Activated naive CD8-positive, alpha-beta T cell treated with anti-CD3 and anti-CD28 coated beads, Interleukin-2, amount 50 U/mL, for 24 hours (primary cell): ENCODE results near the gene MAFB.

ENCODE experiments used
- ATAC-seq: fragments of 150-1000 bp; cut with Tn5 transposase; one replicate; pipeline ENCODE4 v1.10.0; 2021
- DNase-seq: peaks from one replicate; pipeline ENCODE4 v3.0.0; 2021
- H3K27ac Mint-ChIP-seq: one replicate; pipeline ENCODE4 v1.8.0; 2021; ENCODE audit warnings: mild to moderate bottlenecking, mixed read lengths
- H3K27me3 Mint-ChIP-seq: one replicate; pipeline ENCODE4 v1.8.0; 2021; ENCODE audit warnings: mixed read lengths
- H3K36me3 Mint-ChIP-seq: one replicate; pipeline ENCODE4 v1.8.0; 2021; ENCODE audit warnings: low read depth, mixed read lengths
- H3K4me1 Mint-ChIP-seq: one replicate; pipeline ENCODE4 v1.8.0; 2021; ENCODE audit warnings: mixed read lengths
- H3K4me3 Mint-ChIP-seq: one replicate; pipeline ENCODE4 v1.8.0; 2021; ENCODE audit warnings: mild to moderate bottlenecking, moderate library complexity, mixed read lengths
- H3K9me3 Mint-ChIP-seq: one replicate; pipeline ENCODE4 v1.8.0; 2021; ENCODE audit warnings: mixed read lengths

The MAFB gene

DNA sequence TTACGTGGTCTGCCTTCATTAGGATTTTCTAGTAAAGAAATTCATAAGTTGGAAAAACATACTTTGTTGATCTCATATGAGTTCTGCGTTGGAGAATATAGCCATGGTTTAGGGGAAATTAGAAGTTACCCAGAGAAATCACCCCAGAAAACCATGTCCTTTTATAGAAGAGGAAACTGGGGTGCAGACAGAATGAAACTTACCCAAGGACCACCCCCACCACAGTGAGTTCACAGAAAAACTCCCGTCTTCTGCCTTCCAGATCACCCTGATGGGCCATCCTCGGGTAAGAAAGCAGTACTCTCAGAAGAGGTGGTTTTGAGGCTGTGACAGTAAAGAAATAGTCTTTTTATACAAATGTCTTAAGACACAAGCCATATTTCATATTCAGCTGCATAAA, 25.1 kb upstream of the MAFB start:
- ATAC-seq, result no peak
- no peak overlapping the region for H3K27ac Mint-ChIP-seq

DNA sequence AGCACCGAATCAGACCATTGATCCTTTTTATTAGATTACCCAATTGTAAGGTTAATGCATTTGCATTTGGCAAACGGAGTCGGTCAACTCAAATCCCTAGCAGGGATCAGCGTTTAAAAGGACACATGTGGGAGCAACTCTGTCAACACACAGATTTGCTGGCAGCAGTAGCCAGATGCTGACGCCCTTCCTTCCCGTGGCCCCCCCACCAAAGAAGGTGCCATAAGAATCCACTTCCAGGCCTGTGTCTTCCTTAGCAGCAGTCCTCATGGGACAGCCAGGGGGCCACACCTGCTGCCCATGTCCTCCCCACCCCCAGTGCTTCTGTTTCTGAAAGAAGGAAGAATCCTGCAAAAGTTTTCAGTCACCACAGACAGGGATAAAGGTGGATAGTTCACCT, 24.5 kb upstream of the MAFB start:
- ATAC-seq (no peak), DNase-seq (no peak)
- no peak overlapping the region for H3K4me3 Mint-ChIP-seq
- no peaks in the 10 kb centered on the region for H3K36me3 Mint-ChIP-seq
- no peak overlapping the region for H3K27ac Mint-ChIP-seq
- H3K27me3 Mint-ChIP-seq, result no peaks in the 10 kb centered on the region
- H3K4me1 Mint-ChIP-seq, result no peaks in the 10 kb centered on the region
- H3K9me3 Mint-ChIP-seq, result no peaks in the 10 kb centered on the region

More for the DNA sequence above, 25.1 kb upstream of the MAFB start:
- H3K9me3 Mint-ChIP-seq, result no peaks in the 10 kb centered on the region
- H3K4me3 Mint-ChIP-seq, result no peak overlapping the region
- peaks cover 2% of the 10 kb centered on the region for H3K27me3 Mint-ChIP-seq
- DNase-seq, result no peak
- no peaks in the 10 kb centered on the region for H3K4me1 Mint-ChIP-seq
- H3K36me3 Mint-ChIP-seq, result no peaks in the 10 kb centered on the region

DNA sequence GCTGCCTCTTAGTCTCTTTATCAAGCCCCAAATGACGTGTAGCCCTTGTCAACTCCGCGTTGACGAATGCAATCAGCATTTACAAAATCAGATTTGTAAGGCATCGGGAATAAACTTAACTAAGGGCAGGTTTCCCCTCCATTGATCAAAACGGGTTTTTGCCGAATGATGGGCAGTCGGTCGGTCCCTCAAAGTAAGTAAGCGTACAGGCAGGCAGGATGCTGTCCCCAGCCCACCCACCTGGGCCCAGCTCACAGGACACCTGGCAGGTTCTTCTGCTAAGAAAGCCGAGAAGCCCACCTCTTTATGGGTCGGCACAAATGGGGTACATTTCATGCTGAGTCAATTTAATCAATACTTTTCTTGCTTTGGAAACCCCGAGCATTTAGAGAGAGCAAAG, 22.0 kb upstream of the MAFB start:
- no peaks in the 10 kb centered on the region for H3K4me1 Mint-ChIP-seq
- ATAC-seq, result no peak
- no peak overlapping the region for H3K27ac Mint-ChIP-seq
- H3K9me3 Mint-ChIP-seq, result no peaks in the 10 kb centered on the region
- H3K4me3 Mint-ChIP-seq, result no peak overlapping the region
- no peaks in the 10 kb centered on the region for H3K36me3 Mint-ChIP-seq
- no peaks in the 10 kb centered on the region for H3K27me3 Mint-ChIP-seq
- no peak for DNase-seq

DNA sequence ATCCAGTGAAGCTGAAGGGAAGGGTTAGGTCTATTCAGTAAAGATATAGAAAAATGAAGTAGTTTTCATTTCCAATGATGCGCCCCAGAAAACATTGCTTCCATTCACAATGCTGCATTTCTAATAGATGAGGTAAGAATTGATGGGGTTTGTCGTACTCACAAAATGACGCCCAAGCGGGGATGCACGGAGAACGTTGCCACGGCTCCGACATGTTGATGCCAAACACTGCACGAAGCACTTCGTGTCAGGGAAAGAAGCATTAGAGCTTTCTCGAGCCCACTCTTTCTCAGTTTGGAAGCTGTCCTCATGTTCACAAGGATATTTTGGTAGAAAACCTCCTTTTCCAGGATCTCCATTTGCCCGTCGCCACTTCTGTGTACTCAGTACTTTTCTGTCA, 21.6 kb upstream of the MAFB start:
- no peak overlapping the region for H3K4me3 Mint-ChIP-seq

DNA sequence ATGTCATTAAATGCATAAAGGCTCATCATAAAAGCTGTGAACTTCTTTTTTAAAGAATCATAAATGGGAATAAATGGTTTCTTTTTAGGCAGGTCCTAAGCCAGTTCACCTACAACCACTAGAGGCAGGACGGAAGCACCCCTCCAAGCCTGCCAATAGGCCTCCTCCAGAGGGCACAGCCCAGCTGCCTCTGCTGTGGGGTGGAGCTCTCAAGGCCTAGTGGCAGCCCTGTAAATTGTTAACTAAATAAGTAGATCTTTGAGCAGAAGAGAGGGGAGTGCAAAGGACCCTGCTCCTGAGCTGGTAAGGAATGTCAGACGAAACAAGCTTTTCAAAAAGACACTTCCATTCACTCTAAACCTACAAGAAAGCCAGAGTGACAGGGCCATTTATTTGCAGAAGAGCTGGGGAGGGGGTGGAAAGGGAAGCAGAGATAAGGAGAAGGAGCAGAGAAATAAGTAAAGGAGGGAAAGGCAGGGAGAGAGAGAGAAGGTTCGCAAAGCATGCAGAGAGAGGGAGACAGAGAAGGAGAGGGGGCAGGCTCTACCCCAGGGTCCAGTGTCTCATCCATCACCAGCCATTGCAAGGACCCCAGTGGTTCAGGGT, 18.0 kb upstream of the MAFB start:
- no peak overlapping the region for H3K27ac Mint-ChIP-seq
- H3K36me3 Mint-ChIP-seq, result no peaks in the 10 kb centered on the region
- no peak overlapping the region for H3K4me3 Mint-ChIP-seq
- no peaks in the 10 kb centered on the region for H3K9me3 Mint-ChIP-seq
- ATAC-seq (no peak), DNase-seq (no peak)
- H3K27me3 Mint-ChIP-seq, result no peaks in the 10 kb centered on the region
- no peaks in the 10 kb centered on the region for H3K4me1 Mint-ChIP-seq

More for the DNA sequence above, 21.6 kb upstream of the MAFB start:
- Mint-ChIP-seq H3K36me3 (no peaks in the 10 kb centered on the region), H3K4me1 (no peaks in the 10 kb centered on the region), H3K27ac (no peak overlapping the region), H3K9me3 (no peaks in the 10 kb centered on the region), H3K27me3 (no peaks in the 10 kb centered on the region)
- ATAC-seq (no peak), DNase-seq (no peak)

DNA sequence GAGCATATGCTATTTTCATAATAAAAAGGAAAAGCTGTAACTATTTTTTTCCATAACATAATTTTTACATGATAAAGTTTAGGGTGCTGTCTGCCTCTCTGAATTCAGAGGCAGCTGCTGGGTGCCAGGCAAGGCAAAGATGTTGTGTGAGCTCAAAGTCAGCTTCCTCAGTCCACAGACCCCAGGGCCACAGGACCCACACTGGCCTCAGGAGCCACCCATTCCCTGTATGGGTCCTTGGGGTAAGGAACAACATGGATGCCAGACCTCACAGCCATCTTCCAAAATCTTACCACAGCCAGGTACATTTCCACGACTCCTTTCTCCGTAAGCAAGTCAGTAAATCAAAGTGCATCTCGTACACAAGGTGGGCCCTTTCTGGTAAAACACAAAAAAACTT, 16.4 kb upstream of the MAFB start:
- Mint-ChIP-seq H3K4me3 (no peak overlapping the region), H3K4me1 (no peaks in the 10 kb centered on the region), H3K9me3 (no peaks in the 10 kb centered on the region), H3K27ac (no peak overlapping the region), H3K27me3 (no peaks in the 10 kb centered on the region), H3K36me3 (no peaks in the 10 kb centered on the region)
- DNase-seq, result no peak
- no peak for ATAC-seq

DNA sequence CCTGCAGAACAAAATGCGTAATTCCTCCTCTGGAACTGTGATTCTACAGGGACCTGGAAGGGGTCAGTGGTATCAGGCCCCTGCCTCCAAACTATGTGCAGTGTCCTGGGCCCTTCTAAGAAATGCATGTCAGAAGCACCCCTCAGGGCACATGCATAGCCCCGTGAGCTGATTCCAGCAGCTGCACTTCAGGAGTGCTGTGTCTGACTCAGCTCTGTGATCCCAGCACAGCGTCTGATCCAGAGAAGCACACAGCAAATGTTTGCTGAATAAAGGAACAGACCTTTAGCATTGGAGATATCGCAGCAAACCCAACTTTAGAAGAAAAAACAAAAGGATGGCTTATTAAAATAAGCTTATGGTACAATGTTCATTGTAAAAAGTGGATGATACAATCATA, 15.8 kb upstream of the MAFB start:
- no peak for ATAC-seq
- H3K4me3 Mint-ChIP-seq, result no peak overlapping the region
- no peaks in the 10 kb centered on the region for H3K4me1 Mint-ChIP-seq
- H3K9me3 Mint-ChIP-seq, result no peaks in the 10 kb centered on the region
- H3K27me3 Mint-ChIP-seq, result no peaks in the 10 kb centered on the region
- no peaks in the 10 kb centered on the region for H3K36me3 Mint-ChIP-seq
- H3K27ac Mint-ChIP-seq, result no peak overlapping the region
- DNase-seq, result no peak

DNA sequence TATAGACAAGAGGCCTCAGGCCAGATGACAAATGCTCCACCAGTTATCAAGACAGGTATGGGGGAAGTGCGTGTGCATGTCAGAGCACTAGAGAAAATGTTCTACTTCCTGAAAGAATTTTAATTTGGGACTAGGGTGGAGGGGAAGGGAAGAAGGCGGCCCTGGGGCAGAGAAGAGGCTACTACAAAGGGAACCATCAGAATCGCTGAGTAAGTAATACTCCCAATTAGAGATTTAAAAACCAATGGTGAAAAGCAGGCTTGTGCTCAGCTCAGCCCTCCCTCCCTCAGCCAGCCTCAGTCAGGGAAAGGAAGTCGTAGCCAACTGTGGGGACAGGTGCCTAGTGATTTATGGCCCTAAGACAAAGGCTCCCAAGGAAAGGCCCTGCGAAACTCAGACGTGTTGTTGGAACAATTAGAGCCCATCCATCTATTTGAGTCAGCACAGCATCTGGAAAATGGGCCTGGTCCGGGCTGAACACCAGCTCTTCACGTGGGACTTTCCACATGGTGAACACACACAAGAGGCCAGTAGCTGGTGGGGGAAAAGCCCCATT, 15.0 kb upstream of the MAFB start:
- Mint-ChIP-seq H3K27me3 (no peaks in the 10 kb centered on the region), H3K27ac (no peak overlapping the region), H3K4me1 (no peaks in the 10 kb centered on the region), H3K4me3 (no peak overlapping the region), H3K9me3 (no peaks in the 10 kb centered on the region), H3K36me3 (no peaks in the 10 kb centered on the region)
- ATAC-seq (no peak), DNase-seq (no peak)

DNA sequence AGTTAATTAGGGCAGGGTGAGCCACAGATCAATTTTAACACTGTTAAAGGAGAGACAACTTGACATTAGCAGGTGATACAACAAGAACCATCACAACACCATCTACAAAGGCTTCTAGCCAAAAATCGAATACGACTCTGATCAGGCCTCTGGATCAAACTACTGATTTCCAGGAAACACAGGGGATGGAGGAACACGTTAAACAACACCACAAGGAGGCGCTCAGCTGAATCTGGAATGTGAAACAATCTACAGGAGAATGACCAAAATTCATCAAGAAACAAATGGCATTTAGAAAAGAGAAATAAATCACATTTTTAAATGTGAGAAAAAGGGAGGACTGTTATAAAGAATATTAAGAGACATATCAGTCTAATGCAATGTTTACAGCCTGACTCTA, 13.5 kb upstream of the MAFB start:
- Mint-ChIP-seq H3K27ac (no peak overlapping the region), H3K36me3 (no peaks in the 10 kb centered on the region), H3K4me1 (no peaks in the 10 kb centered on the region), H3K4me3 (no peak overlapping the region), H3K27me3 (peaks cover 5% of the 10 kb centered on the region), H3K9me3 (no peaks in the 10 kb centered on the region)
- DNase-seq, result no peak
- no peak for ATAC-seq

DNA sequence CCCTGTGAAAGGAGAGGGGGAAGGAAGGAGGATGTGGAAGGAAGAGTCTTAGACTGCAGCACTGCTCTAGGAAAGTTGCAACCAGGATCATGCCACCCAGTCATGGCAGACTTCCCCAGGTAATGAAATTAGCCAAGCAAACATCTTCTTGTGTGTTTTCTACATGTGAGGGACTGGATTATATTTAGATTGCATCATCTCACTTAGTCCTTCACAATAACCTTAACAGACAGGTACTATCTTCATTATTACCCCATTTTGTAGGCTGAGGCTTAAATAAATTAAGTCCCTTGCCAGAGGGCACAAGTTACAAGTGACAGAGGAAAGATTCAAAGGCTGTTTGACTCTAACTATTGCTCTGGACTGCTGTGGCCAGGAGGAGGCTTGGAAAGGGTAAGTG, 9.7 kb upstream of the MAFB start:
- peaks cover 35% of the 10 kb centered on the region for H3K27me3 Mint-ChIP-seq
- no peaks in the 10 kb centered on the region for H3K36me3 Mint-ChIP-seq
- no peaks in the 10 kb centered on the region for H3K4me1 Mint-ChIP-seq
- H3K27ac Mint-ChIP-seq, result no peak overlapping the region
- no peaks in the 10 kb centered on the region for H3K9me3 Mint-ChIP-seq
- DNase-seq (no peak), ATAC-seq (no peak)
- no peak overlapping the region for H3K4me3 Mint-ChIP-seq

DNA sequence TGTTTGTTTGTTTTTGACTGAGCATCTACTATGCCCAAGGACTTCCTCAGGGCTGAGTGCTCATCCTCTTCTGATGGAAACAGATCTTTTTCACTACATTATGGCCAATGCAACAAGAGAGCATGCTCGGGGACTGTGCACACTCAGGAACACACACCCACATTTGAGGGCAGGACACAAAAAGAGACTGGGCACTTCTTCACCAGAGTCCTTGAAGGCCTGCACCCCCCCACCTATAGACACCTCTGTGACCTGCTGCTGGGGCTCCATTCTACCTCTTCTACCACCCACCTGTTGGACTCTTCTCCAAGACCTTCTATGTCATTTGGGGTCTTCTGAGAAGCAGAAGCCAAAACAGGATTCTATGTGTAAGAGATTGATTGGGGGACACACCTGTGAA, 9.2 kb upstream of the MAFB start:
- Mint-ChIP-seq H3K9me3 (no peaks in the 10 kb centered on the region), H3K4me1 (no peaks in the 10 kb centered on the region), H3K27ac (no peak overlapping the region), H3K4me3 (no peak overlapping the region), H3K27me3 (peaks cover 40% of the 10 kb centered on the region), H3K36me3 (no peaks in the 10 kb centered on the region)
- no peak for DNase-seq
- ATAC-seq, result no peak

DNA sequence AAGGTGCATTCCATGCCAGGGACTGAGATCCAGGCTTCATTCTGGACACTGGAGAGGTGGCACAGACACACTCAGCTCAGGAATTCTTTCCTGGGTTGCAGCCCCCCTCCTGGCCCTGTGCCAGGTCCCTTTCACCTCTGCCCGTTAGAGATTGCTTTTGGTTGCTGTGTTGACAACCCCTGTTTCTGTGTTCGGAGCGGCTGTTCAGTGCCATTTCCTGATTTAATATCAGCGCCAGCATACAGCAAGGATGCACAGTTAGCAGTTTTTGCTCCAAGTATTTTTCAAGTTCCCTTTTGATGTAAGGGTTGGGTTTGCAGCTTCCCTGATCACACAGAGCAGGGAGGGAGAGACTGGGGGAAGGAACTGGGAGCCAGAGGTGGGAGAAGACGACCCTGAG, 8.5 kb upstream of the MAFB start:
- Mint-ChIP-seq H3K27me3 (peaks cover 46% of the 10 kb centered on the region), H3K4me3 (no peak overlapping the region), H3K27ac (no peak overlapping the region), H3K4me1 (no peaks in the 10 kb centered on the region), H3K36me3 (no peaks in the 10 kb centered on the region), H3K9me3 (no peaks in the 10 kb centered on the region)
- ATAC-seq, result no peak
- no peak for DNase-seq

DNA sequence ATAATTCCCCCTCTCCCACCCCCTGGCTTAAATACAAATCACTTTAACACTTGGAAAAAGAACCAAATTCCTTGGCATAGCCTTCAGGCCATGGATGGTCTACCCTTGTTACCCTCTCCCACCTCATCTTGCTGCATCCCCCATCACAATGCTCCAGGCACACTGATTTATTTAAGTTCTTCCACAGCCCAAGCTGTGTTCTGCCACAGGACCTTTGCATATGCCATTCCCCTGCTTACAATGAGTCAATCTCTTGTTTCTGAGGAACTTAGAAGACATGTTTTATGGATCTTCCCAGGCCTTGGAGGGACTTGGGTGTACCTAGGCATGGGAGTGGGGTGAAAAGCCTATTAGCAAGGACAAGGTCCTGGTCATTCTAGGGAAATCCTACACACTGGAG, 6.2 kb upstream of the MAFB start:
- no peak for DNase-seq
- no peak overlapping the region for H3K27ac Mint-ChIP-seq
- no peak overlapping the region for H3K4me3 Mint-ChIP-seq
- H3K36me3 Mint-ChIP-seq, result no peaks in the 10 kb centered on the region
- ATAC-seq, result no peak
- H3K4me1 Mint-ChIP-seq, result no peaks in the 10 kb centered on the region
- peaks cover 68% of the 10 kb centered on the region for H3K27me3 Mint-ChIP-seq
- no peaks in the 10 kb centered on the region for H3K9me3 Mint-ChIP-seq

DNA sequence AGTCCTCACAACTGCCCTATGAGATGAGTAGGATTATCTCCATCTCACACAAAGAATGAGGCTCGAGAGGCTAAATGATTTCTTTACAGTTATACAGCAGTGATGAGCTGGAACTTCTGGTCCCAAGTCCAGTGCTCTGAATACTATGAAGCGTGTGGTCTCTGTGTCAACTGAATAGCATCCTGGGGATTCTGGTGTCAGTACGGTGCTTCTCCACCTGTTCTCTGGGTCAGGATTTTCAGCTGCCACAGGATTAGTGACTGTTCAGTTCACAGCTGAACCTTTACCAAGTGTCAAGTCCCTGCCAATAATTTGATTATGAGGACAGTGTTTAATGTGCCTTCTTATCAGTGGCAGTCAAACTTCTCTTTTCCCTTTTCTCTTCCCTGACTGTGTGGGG, 5.2 kb upstream of the MAFB start:
- Mint-ChIP-seq H3K36me3 (no peaks in the 10 kb centered on the region), H3K27ac (no peak overlapping the region), H3K4me1 (peaks cover 3% of the 10 kb centered on the region), H3K9me3 (no peaks in the 10 kb centered on the region), H3K27me3 (peaks cover 73% of the 10 kb centered on the region), H3K4me3 (no peak overlapping the region)
- no peak for DNase-seq
- ATAC-seq, result no peak

DNA sequence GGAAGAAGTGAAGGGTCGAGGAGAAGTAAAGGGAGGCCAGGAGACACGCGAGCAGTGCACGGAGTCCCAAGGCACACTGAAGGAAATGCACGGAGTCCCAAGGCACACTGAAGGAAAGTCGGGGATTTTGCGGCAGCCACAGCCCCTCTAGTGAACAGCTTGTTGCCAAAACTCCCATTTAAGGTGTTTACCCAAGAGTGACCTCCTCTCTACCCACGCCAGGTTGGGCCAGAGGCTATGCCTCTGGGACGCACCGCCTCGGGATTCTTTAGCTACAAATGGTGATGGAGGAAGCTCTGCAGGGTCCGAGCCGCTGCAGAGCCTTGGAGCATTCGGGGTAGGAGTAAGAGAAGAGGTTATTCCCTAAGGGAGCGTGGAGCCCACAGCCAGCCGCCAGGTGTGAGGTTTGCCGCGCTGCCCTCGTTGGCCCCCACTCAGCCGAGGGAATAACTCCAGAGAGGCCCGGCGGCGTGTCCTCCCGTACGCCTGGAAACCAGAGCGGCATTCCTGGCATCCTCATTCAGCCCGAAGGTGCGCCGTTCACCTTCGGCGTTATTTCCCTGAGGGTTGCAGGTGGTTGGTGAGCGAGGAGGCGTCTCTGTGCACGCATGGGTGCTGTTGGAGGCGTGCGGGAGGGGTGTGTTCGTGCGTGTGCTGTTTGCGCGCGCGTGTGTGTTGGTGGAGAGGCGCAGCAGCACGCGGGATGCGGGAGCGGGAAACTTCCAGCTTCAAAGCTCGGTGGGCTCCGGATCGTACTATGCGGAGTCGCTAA, 3.4 kb upstream of the MAFB start:
- Mint-ChIP-seq H3K9me3 (no peaks in the 10 kb centered on the region), H3K4me3 (no peak overlapping the region)

More for the DNA sequence above, 3.4 kb upstream of the MAFB start:
- no peak overlapping the region for H3K27ac Mint-ChIP-seq
- DNase-seq, result no peak
- ATAC-seq, result no peak
- H3K27me3 Mint-ChIP-seq, result peaks cover 77% of the 10 kb centered on the region
- no peaks in the 10 kb centered on the region for H3K36me3 Mint-ChIP-seq
- H3K4me1 Mint-ChIP-seq, result peaks cover 9% of the 10 kb centered on the region
